Measurements from ENCODE around the gene CRY2.

DNA sequence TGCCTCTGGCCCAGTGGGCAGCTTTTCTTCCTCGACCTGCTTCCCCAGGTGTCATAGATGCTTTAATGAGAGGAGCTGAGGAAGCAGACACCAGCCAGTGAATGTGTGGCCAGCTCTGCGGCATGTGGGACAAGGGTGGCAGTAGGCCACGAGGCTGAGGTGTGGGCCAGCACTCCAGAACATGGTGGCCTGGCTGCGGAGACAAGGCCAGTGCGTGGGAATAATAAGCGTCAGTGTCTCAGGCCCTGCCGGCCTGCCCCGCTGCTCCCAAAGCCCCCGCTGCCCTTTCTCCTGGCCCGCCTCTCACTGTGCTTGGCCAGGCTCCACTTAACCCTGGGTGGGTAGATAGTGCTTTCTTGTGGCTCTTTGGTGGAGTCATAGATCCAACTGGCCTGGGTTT lies 40.3 kb downstream of the CRY2 start:
- TF ChIP-seq, protein P1, sequence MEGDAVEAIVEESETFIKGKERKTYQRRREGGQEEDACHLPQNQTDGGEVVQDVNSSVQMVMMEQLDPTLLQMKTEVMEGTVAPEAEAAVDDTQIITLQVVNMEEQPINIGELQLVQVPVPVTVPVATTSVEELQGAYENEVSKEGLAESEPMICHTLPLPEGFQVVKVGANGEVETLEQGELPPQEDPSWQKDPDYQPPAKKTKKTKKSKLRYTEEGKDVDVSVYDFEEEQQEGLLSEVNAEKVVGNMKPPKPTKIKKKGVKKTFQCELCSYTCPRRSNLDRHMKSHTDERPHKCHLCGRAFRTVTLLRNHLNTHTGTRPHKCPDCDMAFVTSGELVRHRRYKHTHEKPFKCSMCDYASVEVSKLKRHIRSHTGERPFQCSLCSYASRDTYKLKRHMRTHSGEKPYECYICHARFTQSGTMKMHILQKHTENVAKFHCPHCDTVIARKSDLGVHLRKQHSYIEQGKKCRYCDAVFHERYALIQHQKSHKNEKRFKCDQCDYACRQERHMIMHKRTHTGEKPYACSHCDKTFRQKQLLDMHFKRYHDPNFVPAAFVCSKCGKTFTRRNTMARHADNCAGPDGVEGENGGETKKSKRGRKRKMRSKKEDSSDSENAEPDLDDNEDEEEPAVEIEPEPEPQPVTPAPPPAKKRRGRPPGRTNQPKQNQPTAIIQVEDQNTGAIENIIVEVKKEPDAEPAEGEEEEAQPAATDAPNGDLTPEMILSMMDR (IDR thresholded peaks at IDR 0.05) = no peak
- no peak for TF ChIP-seq POLR2A (IDR thresholded peaks at IDR 0.05)
